ENCODE results near the gene MT1F.

DNA sequence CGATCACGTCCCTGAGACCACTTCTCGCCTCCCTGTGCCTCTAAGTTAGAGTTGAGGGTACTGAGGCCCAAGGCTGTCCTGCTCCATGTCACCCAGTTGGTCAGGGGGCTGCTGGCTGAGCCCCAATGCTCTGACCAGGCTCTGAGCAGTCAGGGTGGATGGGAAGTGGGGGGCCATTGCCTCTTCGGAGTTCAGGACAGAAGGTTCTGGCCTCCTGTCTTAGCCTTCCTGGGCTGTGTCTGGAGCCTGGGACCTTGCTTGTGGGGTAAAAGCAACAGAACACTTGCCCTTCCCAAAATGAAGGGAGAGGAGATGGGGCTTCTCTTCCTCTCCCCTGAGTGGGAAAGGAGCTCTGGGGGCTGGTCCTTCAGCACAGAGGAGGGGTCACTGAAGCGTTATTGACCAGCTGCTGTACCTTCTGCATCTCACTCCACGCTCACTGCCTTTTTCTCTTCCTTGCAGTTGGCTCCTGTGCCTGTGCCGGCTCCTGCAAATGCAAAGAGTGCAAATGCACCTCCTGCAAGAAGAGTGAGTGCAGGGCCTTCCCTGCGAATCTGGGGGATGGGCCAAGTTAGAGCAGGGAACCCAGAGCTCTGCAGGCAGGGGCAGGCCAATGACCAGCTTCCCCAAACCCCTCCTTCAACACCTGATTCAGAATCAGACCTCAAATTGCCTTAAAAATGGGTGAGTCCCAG lies 25.1 kb downstream of the MT1F start:
- TF ChIP-seq POLR2AphosphoS5 (IDR thresholded peaks at IDR 0.05; ENCODE audit: borderline replicate concordance, low read depth, low read length) = no peak
- no peak for TF ChIP-seq EZH2 (IDR thresholded peaks at IDR 0.05)
- TF ChIP-seq FOXP2 (optimal IDR thresholded peaks at IDR 0.05; ENCODE audit: control extremely low read depth, extremely low read length, insufficient read depth) = no peak

Measured in SK-N-MC (cell line).